ENCODE measurements around the gene SLC45A2. TPM values are rescaled to one million over a fixed set of nuclear protein-coding genes. Genes with fewer than 3 reads are reported as not detected.

Gene SLC45A2
- total and polyA plus RNA-seq, 9 of the 15 experiments (the other 6 are each of a cell fraction or from before 2014, with no cell fraction given), result 0.03 to 0.29 (median 0.14) TPM; not detected in 4

DNA sequence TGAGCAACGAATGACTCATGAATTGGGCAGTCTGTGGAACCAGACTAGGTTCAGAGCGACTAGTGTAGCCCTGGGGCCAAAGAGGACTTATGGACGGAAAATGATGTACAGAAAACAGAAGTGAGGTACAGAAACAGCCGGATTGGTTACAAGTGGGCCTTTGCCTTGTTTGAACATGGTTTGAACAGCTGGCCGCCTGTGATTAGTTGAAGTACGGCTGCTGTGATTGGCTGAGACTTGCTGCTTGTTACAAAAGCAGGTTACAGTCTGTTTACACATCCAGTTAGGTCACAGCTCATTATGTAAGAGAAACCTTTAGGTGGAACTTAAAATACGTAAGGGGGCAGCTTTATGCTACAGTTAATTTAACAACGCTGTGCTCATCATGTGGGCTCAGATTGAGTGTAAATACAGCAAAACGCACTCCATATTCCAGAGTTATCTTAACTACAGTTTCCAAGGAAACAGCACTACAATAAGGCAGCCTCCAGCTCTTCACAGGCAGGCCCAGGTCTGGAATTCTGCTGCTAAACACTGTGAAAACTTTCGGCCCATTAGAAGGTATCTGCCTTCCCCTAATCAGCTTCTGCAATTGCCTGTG, 16.8 kb upstream of the SLC45A2 start:
- WGBS (ENCODE audit: insufficient coverage, low coverage, missing lambda C conversion rate), result 36% methylated on average over 10 of the region's 10 CpGs
- Histone ChIP-seq H3K9me1 (ENCODE audit: control insufficient read depth, insufficient read depth, low read length) (no peaks in the 10 kb centered on the region), H3K9me3 (replicated peaks; ENCODE audit: control insufficient read depth, insufficient read depth, low read depth, low read length) (no peaks in the 10 kb centered on the region), H3K4me2 (ENCODE audit: insufficient read depth, low read length) (no peak overlapping the region), H3K27ac (ENCODE audit: extremely low read depth, low read depth, low read length) (no peak overlapping the region), H2AFZ (ENCODE audit: low read depth, low read length) (no peak overlapping the region; the same call in 1 of the 2 replicates), H3K79me2 (ENCODE audit: control insufficient read depth, insufficient read depth, low read length) (no peaks in the 10 kb centered on the region), H3K4me1 (replicated peaks in 1 of 2; ENCODE audit: control insufficient read depth in 2 of 2, insufficient read depth in 2 of 2, low read length in 2 of 2) (no peaks in the 10 kb centered on the region), H3K36me3 (ENCODE audit: control insufficient read depth, insufficient read depth, low read length) (no peaks in the 10 kb centered on the region; the same call in 2 of the 3 replicates), H3K4me3 (no peak overlapping the region), H3K9ac (ENCODE audit: insufficient read depth in 1 of 2, low read depth in 2 of 2, low read length in 2 of 2) (no peak overlapping the region), H4K20me1 (replicated peaks; ENCODE audit: control insufficient read depth, insufficient read depth, low read length) (no peaks in the 10 kb centered on the region), H3K27me3 (ENCODE audit: control insufficient read depth in 2 of 2, insufficient read depth in 2 of 2, low read length in 2 of 2) (no peaks in the 10 kb centered on the region)
- BruUV-seq (replicated peaks), result no TSS peak
- ChIA-PET CTCF (ENCODE audit: low intra/inter-chr PET ratio) (no interaction called here), POLR2A (interaction anchor here (0.6 kb wide), 1 partner anchor 39 kb away, joined by 3 read pairs; no protein-coding TSS in a partner anchor)
- DNase-seq (ENCODE audit: extremely low read depth in 1 of 4, low spot score in 3 of 4), result no peak
- in situ Hi-C loops (cut with MboI), result loop anchor here (10.0 kb wide), 1 partner anchor 443 kb away; no protein-coding TSS in a partner anchor
- peak; percentile 25 for ATAC-seq
- intact Hi-C loops (cut with micrococcal nuclease), result no loop called here
- FAIRE-seq, result no peak
- TF ChIP-seq, protein P1, sequence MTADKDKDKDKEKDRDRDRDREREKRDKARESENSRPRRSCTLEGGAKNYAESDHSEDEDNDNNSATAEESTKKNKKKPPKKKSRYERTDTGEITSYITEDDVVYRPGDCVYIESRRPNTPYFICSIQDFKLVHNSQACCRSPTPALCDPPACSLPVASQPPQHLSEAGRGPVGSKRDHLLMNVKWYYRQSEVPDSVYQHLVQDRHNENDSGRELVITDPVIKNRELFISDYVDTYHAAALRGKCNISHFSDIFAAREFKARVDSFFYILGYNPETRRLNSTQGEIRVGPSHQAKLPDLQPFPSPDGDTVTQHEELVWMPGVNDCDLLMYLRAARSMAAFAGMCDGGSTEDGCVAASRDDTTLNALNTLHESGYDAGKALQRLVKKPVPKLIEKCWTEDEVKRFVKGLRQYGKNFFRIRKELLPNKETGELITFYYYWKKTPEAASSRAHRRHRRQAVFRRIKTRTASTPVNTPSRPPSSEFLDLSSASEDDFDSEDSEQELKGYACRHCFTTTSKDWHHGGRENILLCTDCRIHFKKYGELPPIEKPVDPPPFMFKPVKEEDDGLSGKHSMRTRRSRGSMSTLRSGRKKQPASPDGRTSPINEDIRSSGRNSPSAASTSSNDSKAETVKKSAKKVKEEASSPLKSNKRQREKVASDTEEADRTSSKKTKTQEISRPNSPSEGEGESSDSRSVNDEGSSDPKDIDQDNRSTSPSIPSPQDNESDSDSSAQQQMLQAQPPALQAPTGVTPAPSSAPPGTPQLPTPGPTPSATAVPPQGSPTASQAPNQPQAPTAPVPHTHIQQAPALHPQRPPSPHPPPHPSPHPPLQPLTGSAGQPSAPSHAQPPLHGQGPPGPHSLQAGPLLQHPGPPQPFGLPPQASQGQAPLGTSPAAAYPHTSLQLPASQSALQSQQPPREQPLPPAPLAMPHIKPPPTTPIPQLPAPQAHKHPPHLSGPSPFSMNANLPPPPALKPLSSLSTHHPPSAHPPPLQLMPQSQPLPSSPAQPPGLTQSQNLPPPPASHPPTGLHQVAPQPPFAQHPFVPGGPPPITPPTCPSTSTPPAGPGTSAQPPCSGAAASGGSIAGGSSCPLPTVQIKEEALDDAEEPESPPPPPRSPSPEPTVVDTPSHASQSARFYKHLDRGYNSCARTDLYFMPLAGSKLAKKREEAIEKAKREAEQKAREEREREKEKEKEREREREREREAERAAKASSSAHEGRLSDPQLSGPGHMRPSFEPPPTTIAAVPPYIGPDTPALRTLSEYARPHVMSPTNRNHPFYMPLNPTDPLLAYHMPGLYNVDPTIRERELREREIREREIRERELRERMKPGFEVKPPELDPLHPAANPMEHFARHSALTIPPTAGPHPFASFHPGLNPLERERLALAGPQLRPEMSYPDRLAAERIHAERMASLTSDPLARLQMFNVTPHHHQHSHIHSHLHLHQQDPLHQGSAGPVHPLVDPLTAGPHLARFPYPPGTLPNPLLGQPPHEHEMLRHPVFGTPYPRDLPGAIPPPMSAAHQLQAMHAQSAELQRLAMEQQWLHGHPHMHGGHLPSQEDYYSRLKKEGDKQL (CRISPR knock-in tag; IDR thresholded peaks at IDR 0.05; ENCODE audit: borderline replicate concordance), result no peak
- TF ChIP-seq MYBL2 (IDR thresholded peaks at IDR 0.05; ENCODE audit: low read depth), result peak; percentile 62
- no peak for TF ChIP-seq MYBL2 (CRISPR knock-in tag; IDR thresholded peaks at IDR 0.05; ENCODE audit: borderline replicate concordance)
- TF ChIP-seq ZNF830 (CRISPR knock-in tag; IDR thresholded peaks at IDR 0.05), result no peak
- TF ChIP-seq FOXM1 (IDR thresholded peaks at IDR 0.05; ENCODE audit: low read depth), result peak; percentile 77
- TF ChIP-seq FOXM1 (CRISPR knock-in tag; IDR thresholded peaks at IDR 0.05; ENCODE audit: low read depth), result no peak
- TF ChIP-seq SP1 (CRISPR knock-in tag; IDR thresholded peaks at IDR 0.05), result no peak
- TF ChIP-seq RFX1 (IDR thresholded peaks at IDR 0.05), result peak; percentile 39

Measured in K562 (cell line).